Measurements from ENCODE around the gene PTPRA. TPM values are rescaled to one million over a fixed set of nuclear protein-coding genes. Genes with fewer than 3 reads are reported as not detected.
A peak's percentile ranks its signal among the peaks of the same experiment; 100 is the strongest.

PTPRA gene
- total RNA-seq, 1 donor from 2014 or later = 23.5 TPM

DNA sequence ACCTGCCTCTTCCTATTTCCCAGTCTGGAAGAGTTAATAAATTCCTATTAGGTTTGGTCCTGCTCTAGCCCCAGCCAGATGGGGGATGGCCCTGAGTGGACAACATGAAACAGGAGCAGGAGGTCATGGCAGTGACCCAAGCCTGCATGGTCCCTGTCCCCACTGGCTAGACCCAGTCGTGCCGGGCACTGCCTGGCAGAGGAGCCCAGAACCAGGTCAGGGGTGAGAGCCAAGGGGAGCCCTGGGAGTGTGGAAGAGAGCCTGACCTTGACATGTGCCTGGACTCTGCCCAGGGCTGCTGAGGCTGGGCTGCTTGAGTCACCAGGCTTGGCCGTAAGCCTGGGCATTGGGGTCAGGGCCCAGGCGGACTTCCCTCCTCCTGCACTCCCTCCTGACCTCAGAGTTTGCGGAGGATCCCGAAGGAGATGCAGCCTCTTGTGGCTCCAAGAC is 207.7 kb downstream of the PTPRA start:
- Histone ChIP-seq H3K4me1 (peaks cover 28% of the 10 kb centered on the region), H3K27me3 (ENCODE audit: low read depth) (peaks cover 57% of the 10 kb centered on the region), H3K9me3 (replicated peaks) (no peaks in the 10 kb centered on the region), H3K4me3 (no peak overlapping the region), H3K27ac (replicated peaks) (peak overlapping the region; percentile 71), H3K36me3 (no peaks in the 10 kb centered on the region)
- intact Hi-C loops (cut with micrococcal nuclease) = no loop called here
- TF ChIP-seq, protein P1, sequence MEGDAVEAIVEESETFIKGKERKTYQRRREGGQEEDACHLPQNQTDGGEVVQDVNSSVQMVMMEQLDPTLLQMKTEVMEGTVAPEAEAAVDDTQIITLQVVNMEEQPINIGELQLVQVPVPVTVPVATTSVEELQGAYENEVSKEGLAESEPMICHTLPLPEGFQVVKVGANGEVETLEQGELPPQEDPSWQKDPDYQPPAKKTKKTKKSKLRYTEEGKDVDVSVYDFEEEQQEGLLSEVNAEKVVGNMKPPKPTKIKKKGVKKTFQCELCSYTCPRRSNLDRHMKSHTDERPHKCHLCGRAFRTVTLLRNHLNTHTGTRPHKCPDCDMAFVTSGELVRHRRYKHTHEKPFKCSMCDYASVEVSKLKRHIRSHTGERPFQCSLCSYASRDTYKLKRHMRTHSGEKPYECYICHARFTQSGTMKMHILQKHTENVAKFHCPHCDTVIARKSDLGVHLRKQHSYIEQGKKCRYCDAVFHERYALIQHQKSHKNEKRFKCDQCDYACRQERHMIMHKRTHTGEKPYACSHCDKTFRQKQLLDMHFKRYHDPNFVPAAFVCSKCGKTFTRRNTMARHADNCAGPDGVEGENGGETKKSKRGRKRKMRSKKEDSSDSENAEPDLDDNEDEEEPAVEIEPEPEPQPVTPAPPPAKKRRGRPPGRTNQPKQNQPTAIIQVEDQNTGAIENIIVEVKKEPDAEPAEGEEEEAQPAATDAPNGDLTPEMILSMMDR (IDR thresholded peaks at IDR 0.05; ENCODE audit: borderline replicate concordance) = no peak
- DNase-seq = peak; percentile 75

DNA sequence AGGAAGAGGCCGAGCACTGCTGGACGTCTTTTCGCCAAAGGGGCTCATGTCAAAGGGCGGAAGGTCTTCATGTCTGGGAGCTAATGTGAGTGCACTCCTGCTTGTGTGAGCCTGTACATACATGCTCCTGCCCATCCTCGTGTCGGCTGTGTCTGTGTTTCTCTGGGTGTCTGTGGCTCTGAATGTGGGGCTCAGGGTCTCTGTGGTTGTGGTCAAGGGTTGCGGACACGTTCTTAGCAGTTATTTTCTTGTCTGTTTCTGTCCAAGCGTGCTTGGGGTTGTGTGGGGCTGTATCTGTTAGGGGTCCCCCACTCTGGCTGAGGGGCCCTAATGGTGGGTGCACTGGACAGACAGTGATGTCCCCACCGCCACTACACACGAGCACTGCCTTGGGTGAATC is 208.4 kb downstream of the PTPRA start:
- DNase-seq = no peak
- intact Hi-C loops (cut with micrococcal nuclease) = no loop called here
- H3K4me3 ChIP-seq = no peak overlapping the region
- TF ChIP-seq, protein P1 (IDR thresholded peaks at IDR 0.05; ENCODE audit: borderline replicate concordance) = no peak
- no peaks in the 10 kb centered on the region for H3K36me3 ChIP-seq
- H3K27ac ChIP-seq (replicated peaks) = no peak overlapping the region
- H3K4me1 ChIP-seq = peaks cover 28% of the 10 kb centered on the region
- no peaks in the 10 kb centered on the region for H3K9me3 ChIP-seq (replicated peaks)
- H3K27me3 ChIP-seq (ENCODE audit: low read depth) = peaks cover 50% of the 10 kb centered on the region

DNA sequence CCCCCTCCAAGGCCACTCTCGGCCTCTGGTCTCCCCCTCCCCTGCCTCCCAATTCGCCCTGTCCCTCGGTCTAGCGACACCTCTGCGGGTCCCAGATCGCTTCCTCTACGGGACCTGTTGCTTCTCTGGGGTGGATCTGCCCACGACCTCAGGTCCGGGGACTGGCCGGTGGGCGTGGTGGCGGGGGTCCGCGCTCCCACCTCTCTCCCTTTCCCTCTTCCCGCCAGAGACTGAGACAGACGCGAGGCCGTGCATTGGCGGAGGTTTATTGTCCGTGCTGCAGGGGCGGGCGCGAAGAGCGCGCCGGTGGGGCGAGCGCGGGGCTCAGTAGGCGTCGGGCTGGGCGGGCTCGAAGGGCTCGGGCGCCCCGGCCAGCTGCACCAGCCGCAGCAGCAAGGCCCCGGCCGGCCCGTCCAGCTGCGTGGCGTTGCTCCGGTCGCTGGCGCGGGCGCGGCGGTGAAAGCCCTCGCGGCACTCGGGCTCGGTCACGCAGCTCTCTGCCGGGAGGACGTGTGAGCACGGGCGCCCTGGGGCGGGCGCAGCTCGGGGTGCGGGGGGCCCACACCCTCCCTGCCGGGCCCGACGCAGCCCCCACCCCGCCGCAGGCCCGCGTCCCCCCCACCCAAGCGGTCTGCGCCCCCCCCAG is 209.1 kb downstream of the PTPRA start:
- Histone ChIP-seq H3K36me3 (no peaks in the 10 kb centered on the region), H3K9me3 (replicated peaks) (no peaks in the 10 kb centered on the region), H3K27ac (replicated peaks) (no peak overlapping the region), H3K4me3 (peak overlapping the region; percentile 56), H3K27me3 (ENCODE audit: low read depth) (peaks cover 47% of the 10 kb centered on the region), H3K4me1 (peaks cover 28% of the 10 kb centered on the region)
- no peak for DNase-seq
- intact Hi-C loops (cut with micrococcal nuclease) = no loop called here
- TF ChIP-seq, protein P1 (IDR thresholded peaks at IDR 0.05; ENCODE audit: borderline replicate concordance) = no peak

DNA sequence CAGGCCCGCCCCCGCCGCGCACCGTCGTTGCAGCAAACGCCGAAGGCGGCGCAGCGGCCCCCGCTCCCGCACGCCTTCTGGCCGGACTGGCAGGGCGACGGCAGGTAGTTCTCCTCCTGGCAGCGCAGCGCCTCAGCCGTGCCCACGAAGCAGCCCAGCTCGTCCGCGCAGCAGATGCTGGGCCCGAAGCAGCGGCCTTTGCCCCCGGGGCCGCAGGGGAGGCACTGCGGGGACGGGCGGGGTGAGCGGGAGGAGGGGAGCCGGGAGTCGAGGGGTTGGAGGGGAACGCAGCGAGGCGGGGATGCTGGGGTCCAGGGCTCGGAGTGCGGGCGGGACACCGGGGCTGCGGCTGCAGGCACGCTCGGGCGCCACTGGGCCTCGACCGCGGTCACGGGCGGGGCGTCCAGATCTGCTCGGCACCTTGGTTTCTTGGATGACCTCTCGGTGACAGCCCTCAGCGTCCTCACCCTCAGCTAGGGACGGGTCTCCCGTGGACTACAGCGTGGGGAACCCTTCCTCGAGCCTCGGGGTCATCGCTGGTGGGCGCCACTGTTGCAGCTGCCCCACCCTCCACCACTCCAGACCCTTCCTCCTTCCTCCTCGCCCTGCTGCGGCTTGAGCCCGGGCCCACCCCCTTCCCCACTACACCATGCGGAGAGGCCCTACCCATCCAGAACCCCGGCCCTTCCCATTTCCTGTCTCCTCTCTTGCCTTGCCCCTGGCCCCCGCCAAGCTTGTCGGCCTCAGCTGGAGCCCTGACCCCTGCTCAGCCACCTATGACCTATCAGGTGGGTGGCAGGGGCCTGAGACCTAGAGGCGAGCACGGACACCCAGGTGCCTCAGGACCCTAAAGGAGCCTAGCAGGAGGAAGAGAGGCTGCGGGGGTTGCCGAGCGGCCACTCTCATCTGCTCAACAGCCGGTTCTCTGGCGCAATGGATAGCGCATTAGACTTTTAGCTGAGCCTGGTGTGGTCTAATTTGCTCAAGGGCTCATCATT is 210.0 kb downstream of the PTPRA start:
- Histone ChIP-seq H3K4me1 (peaks cover 28% of the 10 kb centered on the region), H3K9me3 (replicated peaks) (no peaks in the 10 kb centered on the region), H3K36me3 (no peaks in the 10 kb centered on the region), H3K27ac (replicated peaks) (no peak overlapping the region), H3K27me3 (ENCODE audit: low read depth) (peaks cover 47% of the 10 kb centered on the region), H3K4me3 (peak overlapping the region; percentile 56)
- no peak for DNase-seq
- intact Hi-C loops (cut with micrococcal nuclease) = no loop called here
- TF ChIP-seq, protein P1 (IDR thresholded peaks at IDR 0.05; ENCODE audit: borderline replicate concordance) = no peak

DNA sequence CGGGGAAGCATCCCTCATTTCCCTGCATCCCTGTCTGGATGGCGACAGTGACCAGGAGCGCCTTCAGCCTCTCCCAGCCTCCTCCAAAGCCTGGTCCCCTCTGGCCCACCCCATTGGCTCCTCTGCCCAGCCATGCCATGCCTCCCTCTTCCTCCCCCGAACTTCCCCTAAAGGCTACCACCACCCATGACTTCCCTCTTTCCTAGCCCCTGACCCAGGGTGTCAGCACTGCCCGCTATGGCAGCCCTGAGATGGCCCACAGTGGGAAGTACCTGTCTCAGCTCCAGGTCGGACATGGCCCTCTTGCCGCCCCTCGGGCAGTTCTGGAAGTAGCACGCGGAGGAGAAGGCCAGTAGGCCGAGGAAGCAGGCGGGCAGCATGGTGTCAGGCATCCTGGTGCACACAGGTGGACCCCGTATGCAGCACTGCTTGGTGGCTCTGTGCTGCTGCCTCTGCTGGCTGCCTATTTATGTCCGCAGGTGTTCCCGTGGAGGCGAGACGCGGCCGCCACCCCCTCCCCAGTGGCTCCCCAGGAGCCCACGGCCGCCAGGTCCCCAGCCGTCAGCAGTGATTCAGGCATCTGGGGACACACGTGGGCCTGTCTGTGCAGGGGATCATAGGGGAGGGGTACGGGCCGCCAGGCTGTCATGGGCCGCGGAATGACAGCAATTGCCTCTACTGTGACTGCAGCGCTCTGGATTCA is 211.2 kb downstream of the PTPRA start, which contains the start of gene AVP:
TSS of gene AVP (minus strand) at position 442 of the 703 bp plus-strand sequence. CDS start at position 392, 50 bp downstream.
- Histone ChIP-seq H3K4me3 (no peak within 1 kb of the TSS), H3K9me3 (replicated peaks) (no peaks in the 10 kb centered on the region), H3K4me1 (peaks cover 28% of the 10 kb centered on the region), H3K36me3 (no peaks in the 10 kb centered on the region), H3K27me3 (ENCODE audit: low read depth) (peaks cover 43% of the 10 kb centered on the region), H3K27ac (replicated peaks) (no peak within 1 kb of the TSS)
- no peak for DNase-seq
- TF ChIP-seq, protein P1 (IDR thresholded peaks at IDR 0.05; ENCODE audit: borderline replicate concordance) = no peak
- intact Hi-C loops (cut with micrococcal nuclease) = no loop called here
